SK-N-SH (cell line): ENCODE data around the gene TP53TG5. TPM values are rescaled to one million over a fixed set of nuclear protein-coding genes. Genes with fewer than 3 reads are reported as not detected.

Source experiments
- CTCF ChIA-PET: fragments of 300-600, 350-600 bp; formaldehyde crosslinking; extraction: SDS; loops from one replicate; lab custom pipeline; 2021; lab: Yijun Ruan, JAX
- POLR2A ChIA-PET: fragments of 350-600 bp; sonication (Branson Sonifier 250); formaldehyde crosslinking; extraction: SDS; loops from one replicate; lab custom pipeline; 2020; ENCODE audit warnings: antibody characterized with exemption, inconsistent platforms; lab: Yijun Ruan, JAX
- DNase-seq: peaks from one replicate; pipeline ENCODE4 v3.0.0; 2012
- H2AFZ ChIP-seq: fragments of 200-600 bp; sonication (generic); 2 replicates; pipeline ENCODE4 v1.8.1; 2016; ENCODE audit warnings: antibody characterized with exemption, mild to moderate bottlenecking, low read depth
- H3F3A ChIP-seq: fragments of 200-600 bp; sonication (generic); replicated peaks from 2 replicates; pipeline ENCODE3; 2016; ENCODE audit warnings: antibody characterized with exemption, mild to moderate bottlenecking; ENCODE audit not compliant: insufficient read depth
- H3K27ac ChIP-seq, 2 experiments: fragments of 200-500 bp in 1 of 2; fragments of 200-600 bp in 1 of 2; sonication (Bioruptor generic) in 1 of 2; sonication (generic), shearing (Covaris generic) in 1 of 2; 2 replicates each; pipeline versions ENCODE4 v1.5.1 to v1.6.1; 2014 to 2016; ENCODE audit warnings: low read depth in 2 of 2, inconsistent platforms in 1 of 2, low read length in 1 of 2, mild to moderate bottlenecking in 1 of 2, mixed read lengths in 1 of 2
- H3K27me3 ChIP-seq: fragments of 200-600 bp; sonication (generic), shearing (Covaris generic); 2 replicates; pipeline ENCODE4 v1.6.1; 2016; ENCODE audit warnings: mixed run types; ENCODE audit not compliant: insufficient read depth
- H3K36me3 ChIP-seq, 2 experiments: fragments of 200-500 bp in 1 of 2; fragments of 200-600 bp in 1 of 2; sonication (Bioruptor generic) in 1 of 2; sonication (generic) in 1 of 2; replicated peaks in 1 of 2; 2 replicates each; pipeline versions ENCODE3 to v1.5.1; 2014 to 2016; ENCODE audit warnings: low read length in 1 of 2, mild to moderate bottlenecking in 1 of 2; ENCODE audit not compliant: insufficient read depth in 2 of 2, control insufficient read depth in 1 of 2
- H3K4me1 ChIP-seq, 2 experiments: fragments of 200-500 bp in 1 of 2; fragments of 200-600 bp in 1 of 2; sonication (Bioruptor generic) in 1 of 2; sonication (generic), shearing (Covaris generic) in 1 of 2; 2 replicates each; pipeline versions ENCODE4 v1.5.1 to v1.6.1; 2014 to 2016; ENCODE audit warnings: low read depth in 1 of 2, low read length in 1 of 2, mixed run types in 1 of 2; ENCODE audit not compliant: insufficient read depth in 2 of 2, control insufficient read depth in 1 of 2
- H3K4me2 ChIP-seq: fragments of 200-600 bp; sonication (generic), shearing (Covaris generic); 2 replicates; pipeline ENCODE4 v1.6.1; 2017; ENCODE audit warnings: mixed run types
- H3K4me3 ChIP-seq, 2 experiments: fragments of 200-500 bp in 1 of 2; fragments of 200-600 bp in 1 of 2; sonication (Bioruptor generic) in 1 of 2; sonication (generic), shearing (Covaris generic) in 1 of 2; 2 replicates each; pipeline versions ENCODE4 v1.5.1 to v1.8.1; 2014 to 2016; ENCODE audit warnings: low read depth in 2 of 2, inconsistent platforms in 1 of 2, low read length in 1 of 2, mild to moderate bottlenecking in 1 of 2, mixed read lengths in 1 of 2, moderate library complexity in 1 of 2
- H3K79me2 ChIP-seq: fragments of 200-600 bp; sonication (generic); 2 replicates; pipeline ENCODE4 v1.8.1; 2017; ENCODE audit warnings: mild to moderate bottlenecking; ENCODE audit not compliant: insufficient read depth
- H3K9ac ChIP-seq: fragments of 200-600 bp; sonication (generic); 2 replicates; pipeline ENCODE4 v1.6.1; 2017; ENCODE audit warnings: mixed run types
- H3K9me2 ChIP-seq: fragments of 200-600 bp; sonication (generic); 2 replicates; pipeline ENCODE4 v1.6.1; 2017; ENCODE audit warnings: mixed run types
- H3K9me3 ChIP-seq: fragments of 200-600 bp; sonication (generic); 2 replicates; pipeline ENCODE4 v1.6.1; 2017; ENCODE audit warnings: mixed run types, mild to moderate bottlenecking, moderate library complexity
- H4K20me1 ChIP-seq: fragments of 200-600 bp; sonication (generic); 2 replicates; pipeline ENCODE4 v1.6.1; 2017; ENCODE audit warnings: mild to moderate bottlenecking, mixed run types; ENCODE audit not compliant: insufficient read depth
- ELF1 ChIP-seq: IDR thresholded peaks from 2 replicates; pipeline ENCODE4 v1.4.0; 2012
- EP300 ChIP-seq, 2 experiments: IDR thresholded peaks; 2 replicates each; pipeline versions ENCODE4 v1.4.0 to v1.6.1; 2012; ENCODE audit warnings: borderline replicate concordance in 1 of 2, low read depth in 1 of 2, low read length in 1 of 2
- EZH2phosphoT487 ChIP-seq: fragments of 200-600 bp; sonication (generic); IDR thresholded peaks from 2 replicates; pipeline ENCODE4 v1.6.1; 2017; ENCODE audit warnings: low read depth, mixed run types, mild to moderate bottlenecking, antibody characterized with exemption, moderate library complexity, borderline replicate concordance
- FOSL2 ChIP-seq: IDR thresholded peaks from 2 replicates; pipeline ENCODE4 v1.4.0; 2012; ENCODE audit warnings: low read depth, mild to moderate bottlenecking, moderate library complexity, borderline replicate concordance
- GABPA ChIP-seq: IDR thresholded peaks from 2 replicates; pipeline ENCODE4 v1.4.0; 2012; ENCODE audit warnings: low read depth, mild to moderate bottlenecking
- IRF3 ChIP-seq: fragments of 150-350 bp; IDR thresholded peaks from 2 replicates; pipeline ENCODE4 v1.6.1; 2016; ENCODE audit warnings: mild to moderate bottlenecking, low read depth, low read length
- JUND ChIP-seq: IDR thresholded peaks from 2 replicates; pipeline ENCODE4 v1.4.0; 2012
- MEF2A ChIP-seq: IDR thresholded peaks from 2 replicates; pipeline ENCODE4 v1.4.0; 2012; ENCODE audit warnings: low read depth, borderline replicate concordance
- POLR2AphosphoS5 ChIP-seq: IDR thresholded peaks from 2 replicates; pipeline ENCODE4 v1.6.1; 2012; ENCODE audit warnings: low read depth, low read length
- SMC3 ChIP-seq: IDR thresholded peaks from 2 replicates; pipeline ENCODE4 v1.6.1; 2012; ENCODE audit warnings: low read depth, low read length, improper control_type of control experiment
- TCF12 ChIP-seq: IDR thresholded peaks from 2 replicates; pipeline ENCODE4 v1.4.0; 2012
- TEAD4 ChIP-seq: IDR thresholded peaks from 2 replicates; pipeline ENCODE4 v1.4.0; 2012; ENCODE audit warnings: mild to moderate bottlenecking, borderline replicate concordance; ENCODE audit not compliant: insufficient read depth
- USF1 ChIP-seq: IDR thresholded peaks from 2 replicates; pipeline ENCODE4 v1.4.0; 2012; ENCODE audit warnings: low read depth, borderline replicate concordance
- WGBS: methylation state at CpG from one replicate; pipeline ENCODE4 v1.1.6; 2017; ENCODE audit warnings: low lambda C conversion rate; 5-methylcytosine and 5-hydroxymethylcytosine counted together
- polyA plus RNA-seq, 3 experiments: library from polyadenylated mRNA; depleted of rRNA; stranded (reverse); fragments of >200 nt; gene quantifications; 2 replicates each; pipeline ENCODE4 v1.2.3, GENCODE V29; 2012
- TF ChIP-seq, protein P1 (sequence below): fragments of 150-350 bp; IDR thresholded peaks from 2 replicates; pipeline ENCODE4 v1.6.1; 2017; ENCODE audit warnings: antibody characterized with exemption, low read length, low read depth, borderline replicate concordance
- TF ChIP-seq, protein P2 (sequence below): IDR thresholded peaks from 2 replicates; pipeline ENCODE4 v1.4.0; 2012; ENCODE audit warnings: low read depth, borderline replicate concordance

The TP53TG5 gene
- polyA plus RNA-seq, 1 of the 3 experiments (the other 2 are of a cell fraction): not detected

DNA sequence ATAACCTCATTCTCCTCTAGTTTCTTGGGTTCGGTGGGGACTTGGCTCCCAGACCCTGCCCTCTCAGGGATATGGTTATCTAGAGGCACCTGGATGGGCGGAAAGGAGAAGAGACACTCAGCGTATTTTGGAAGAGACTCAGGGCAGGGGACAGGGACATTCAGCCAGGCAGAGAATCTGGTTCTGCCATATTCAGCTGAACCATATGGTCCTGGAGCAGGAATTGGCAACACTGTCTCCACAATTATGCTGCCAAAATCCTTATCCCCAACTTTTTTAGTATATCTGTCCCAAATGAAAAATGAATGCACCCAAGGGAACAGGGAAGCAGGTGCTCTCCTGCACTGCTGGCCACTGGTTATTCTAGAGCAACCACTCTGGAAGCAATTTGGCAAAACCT lies 47.6 kb downstream of the TP53TG5 start:
- no peaks in the 10 kb centered on the region for H3K27me3 ChIP-seq
- H3K36me3 ChIP-seq: peaks cover 45 to 48% of the 10 kb centered on the region in 2 experiments
- ChIA-PET POLR2A (no interaction called here), CTCF (no interaction called here)
- H3K4me1 ChIP-seq: peaks cover under 1% of the 10 kb centered on the region in 2 experiments; a peak in 2 of 4 replicates
- H3F3A ChIP-seq: no peaks in the 10 kb centered on the region
- no peak for DNase-seq
- H2AFZ ChIP-seq: no peak overlapping the region
- TF ChIP-seq POLR2AphosphoS5 (no peak), USF1 (no peak), MEF2A (no peak), EZH2phosphoT487 (no peak), GABPA (no peak)
- 97% methylated on average over 3 of the region's 3 CpGs for WGBS
- no peak overlapping the region for H3K4me3 ChIP-seq
- no peak overlapping the region for H3K4me2 ChIP-seq
- no peak overlapping the region for H3K9ac ChIP-seq
- no peaks in the 10 kb centered on the region for H3K9me2 ChIP-seq
- peaks cover 9% of the 10 kb centered on the region for H3K79me2 ChIP-seq
- no peak overlapping the region for H3K27ac ChIP-seq
- no peaks in the 10 kb centered on the region for H3K9me3 ChIP-seq
- H4K20me1 ChIP-seq: no peaks in the 10 kb centered on the region

- no peak for DNase-seq
- POLR2A ChIA-PET: no interaction called here
- 81% methylated on average over 7 of the region's 7 CpGs for WGBS
Observed at GRCh38 chr20:45329497-45330319, 48.4 kb downstream of the TP53TG5 start.

More at GRCh38 chr20:45329497-45330319, 48.4 kb downstream of the TP53TG5 start:
- H3K27me3 ChIP-seq: no peaks in the 10 kb centered on the region
- H3K4me3 ChIP-seq: no peak overlapping the region
- no peak overlapping the region for H3K9ac ChIP-seq
- H3K79me2 ChIP-seq: peaks cover 1% of the 10 kb centered on the region
- no peaks in the 10 kb centered on the region for H3F3A ChIP-seq
- peaks cover 0 to 5% of the 10 kb centered on the region in 2 experiments; a peak in 1 of 4 replicates for H3K4me1 ChIP-seq
- no peaks in the 10 kb centered on the region for H3K9me3 ChIP-seq
- H3K36me3 ChIP-seq: peaks cover 41 to 52% of the 10 kb centered on the region in 2 experiments
- H4K20me1 ChIP-seq: no peaks in the 10 kb centered on the region
- no peaks in the 10 kb centered on the region for H3K9me2 ChIP-seq
- H3K4me2 ChIP-seq: no peak overlapping the region
- no peak overlapping the region for H2AFZ ChIP-seq
- H3K27ac ChIP-seq: no peak overlapping the region
- TF ChIP-seq ELF1 (no peak), EP300 (IDR thresholded peaks at IDR 0.05; ENCODE audit: borderline replicate concordance in 1 of 2, low read depth in 1 of 2, low read length in 1 of 2) (no peak), JUND (no peak), SMC3 (no peak), GABPA (no peak), POLR2AphosphoS5 (no peak), FOSL2 (no peak), IRF3 (no peak), TCF12 (no peak), TEAD4 (no peak)
- TF ChIP-seq, protein P1, sequence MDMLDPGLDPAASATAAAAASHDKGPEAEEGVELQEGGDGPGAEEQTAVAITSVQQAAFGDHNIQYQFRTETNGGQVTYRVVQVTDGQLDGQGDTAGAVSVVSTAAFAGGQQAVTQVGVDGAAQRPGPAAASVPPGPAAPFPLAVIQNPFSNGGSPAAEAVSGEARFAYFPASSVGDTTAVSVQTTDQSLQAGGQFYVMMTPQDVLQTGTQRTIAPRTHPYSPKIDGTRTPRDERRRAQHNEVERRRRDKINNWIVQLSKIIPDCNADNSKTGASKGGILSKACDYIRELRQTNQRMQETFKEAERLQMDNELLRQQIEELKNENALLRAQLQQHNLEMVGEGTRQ: no peak
- TF ChIP-seq, protein P2, sequence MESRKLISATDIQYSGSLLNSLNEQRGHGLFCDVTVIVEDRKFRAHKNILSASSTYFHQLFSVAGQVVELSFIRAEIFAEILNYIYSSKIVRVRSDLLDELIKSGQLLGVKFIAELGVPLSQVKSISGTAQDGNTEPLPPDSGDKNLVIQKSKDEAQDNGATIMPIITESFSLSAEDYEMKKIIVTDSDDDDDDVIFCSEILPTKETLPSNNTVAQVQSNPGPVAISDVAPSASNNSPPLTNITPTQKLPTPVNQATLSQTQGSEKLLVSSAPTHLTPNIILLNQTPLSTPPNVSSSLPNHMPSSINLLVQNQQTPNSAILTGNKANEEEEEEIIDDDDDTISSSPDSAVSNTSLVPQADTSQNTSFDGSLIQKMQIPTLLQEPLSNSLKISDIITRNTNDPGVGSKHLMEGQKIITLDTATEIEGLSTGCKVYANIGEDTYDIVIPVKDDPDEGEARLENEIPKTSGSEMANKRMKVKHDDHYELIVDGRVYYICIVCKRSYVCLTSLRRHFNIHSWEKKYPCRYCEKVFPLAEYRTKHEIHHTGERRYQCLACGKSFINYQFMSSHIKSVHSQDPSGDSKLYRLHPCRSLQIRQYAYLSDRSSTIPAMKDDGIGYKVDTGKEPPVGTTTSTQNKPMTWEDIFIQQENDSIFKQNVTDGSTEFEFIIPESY: no peak
- CTCF ChIA-PET: interaction anchor here (0.9 to 2.3 kb wide), 4 partner anchors 11 to 441 kb away, joined by 4 to 7 read pairs (median 4); partner anchors contain the start of gene SYS1
